Stimulated activated CD4-positive, alpha-beta T cell treated with anti-CD3 and anti-CD28 coated beads, Interleukin-1b, Interleukin-23, amount 100 ng/mL, for 48 hours (primary cell): ENCODE measurements around the gene MLIP.

Experiments used
- DNase-seq: peaks from one replicate; pipeline ENCODE4 v3.0.0-alpha.2; 2020

MLIP gene

DNA sequence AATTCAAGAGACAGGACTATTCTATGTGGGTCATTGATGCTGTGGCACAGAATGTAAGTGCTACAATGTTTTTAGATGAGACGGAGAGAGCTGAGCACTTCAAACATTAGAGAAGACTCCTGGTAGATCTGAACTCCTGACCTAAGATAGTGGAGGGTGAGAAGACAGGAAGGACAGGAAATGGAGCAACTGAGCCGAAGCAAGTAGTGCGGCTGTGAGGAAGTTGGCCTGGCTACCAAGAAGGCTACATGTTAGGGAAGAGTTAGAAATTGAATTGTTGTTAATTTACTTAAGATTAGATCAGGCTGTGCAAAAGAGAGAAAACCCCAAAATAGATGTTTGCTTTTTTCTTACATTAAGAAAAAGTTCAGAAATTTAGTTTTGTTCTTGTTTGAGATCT lies 14.4 kb upstream of the MLIP start:
- no peak for DNase-seq

DNA sequence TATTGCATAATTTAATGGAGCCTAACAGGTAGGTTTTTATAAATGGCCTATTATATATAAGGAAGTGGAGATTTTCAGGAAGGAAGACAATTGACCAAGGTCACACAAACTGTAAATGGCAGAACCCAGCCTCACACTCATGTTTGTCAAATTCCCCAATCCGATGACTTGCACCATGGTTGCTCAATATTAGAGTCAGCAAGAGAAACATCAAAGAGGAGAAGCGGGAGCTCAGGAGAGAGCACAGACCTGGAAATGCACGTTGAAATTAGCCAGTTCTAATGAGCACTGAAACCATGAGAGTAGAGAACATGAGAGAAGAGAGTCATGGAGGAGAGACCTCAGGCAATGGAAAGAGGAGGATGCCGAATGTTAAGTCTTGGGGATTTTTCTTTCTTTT lies 13.5 kb upstream of the MLIP start:
- no peak for DNase-seq

DNA sequence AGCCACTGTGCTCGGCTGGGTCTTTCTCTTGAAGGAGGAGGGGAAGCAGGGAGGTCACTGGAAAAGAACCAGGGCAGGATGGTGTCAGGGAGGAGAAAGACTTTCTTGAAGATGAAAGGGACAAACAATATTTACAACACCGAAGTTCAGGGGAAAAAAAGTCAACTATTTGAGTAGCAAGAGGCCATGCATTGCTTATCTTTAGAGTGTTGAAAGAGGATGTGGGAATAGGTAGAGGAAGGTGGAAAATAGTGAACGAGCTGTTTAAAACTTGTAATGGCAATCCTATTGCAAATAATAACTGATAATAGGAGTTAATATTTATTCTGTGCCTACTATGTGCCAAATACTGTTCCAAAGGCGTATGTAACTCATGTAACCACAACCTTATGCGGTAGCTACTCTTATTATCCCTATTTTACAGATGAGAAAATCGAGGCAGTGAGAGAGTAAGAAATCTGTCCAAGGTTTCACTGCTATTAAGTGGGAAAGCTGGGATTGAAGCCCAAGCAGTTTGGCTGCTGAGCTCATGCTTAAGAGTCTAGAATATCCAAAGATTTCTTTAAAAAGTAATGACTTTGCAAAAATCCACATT lies 12.7 kb upstream of the MLIP start:
- no peak for DNase-seq

DNA sequence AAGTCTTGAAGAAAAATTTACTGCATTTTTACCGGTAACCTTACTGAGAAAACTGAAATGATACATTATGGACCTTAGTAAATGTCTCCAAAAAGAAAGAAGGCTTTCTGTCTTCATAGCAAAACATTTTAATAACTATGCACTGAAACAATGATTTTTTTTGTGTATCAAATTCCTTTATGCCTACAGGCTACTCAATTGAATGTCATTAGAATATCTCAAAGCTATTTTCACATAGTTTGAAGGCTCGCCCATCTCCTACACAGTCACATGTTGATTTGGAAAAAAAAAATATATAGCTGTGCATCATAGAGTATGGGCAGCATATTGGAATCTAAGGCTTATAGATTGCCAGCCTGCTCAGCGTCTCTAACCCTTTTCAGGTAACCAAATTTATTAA lies 12.0 kb upstream of the MLIP start:
- DNase-seq: no peak

DNA sequence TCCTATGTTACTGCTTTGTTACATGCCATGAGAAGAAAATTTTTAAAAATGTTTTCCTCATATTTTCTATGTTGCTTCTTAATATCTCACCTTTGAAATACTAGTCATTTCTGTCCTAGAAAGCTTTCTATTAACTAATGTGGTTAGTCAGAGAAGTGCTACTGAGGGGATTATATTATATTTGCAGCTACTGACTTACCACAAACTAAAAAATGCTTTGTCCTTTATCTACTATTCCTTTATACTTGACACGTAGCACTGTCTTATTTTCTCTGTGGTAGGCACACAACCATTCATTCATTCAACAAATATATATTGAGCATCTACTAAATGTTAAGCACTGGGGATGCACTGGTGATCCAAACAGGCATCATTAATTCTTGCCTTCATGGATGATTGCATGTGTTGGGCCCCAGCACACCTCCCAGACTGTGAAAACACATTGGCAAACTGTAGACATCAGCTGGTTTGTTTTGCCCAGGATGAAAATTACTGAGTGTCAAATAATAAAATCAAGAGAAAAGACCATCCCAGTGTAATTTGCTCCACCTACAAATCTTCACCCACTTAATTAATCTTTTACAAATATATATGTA lies 10.7 kb upstream of the MLIP start:
- DNase-seq: no peak

DNA sequence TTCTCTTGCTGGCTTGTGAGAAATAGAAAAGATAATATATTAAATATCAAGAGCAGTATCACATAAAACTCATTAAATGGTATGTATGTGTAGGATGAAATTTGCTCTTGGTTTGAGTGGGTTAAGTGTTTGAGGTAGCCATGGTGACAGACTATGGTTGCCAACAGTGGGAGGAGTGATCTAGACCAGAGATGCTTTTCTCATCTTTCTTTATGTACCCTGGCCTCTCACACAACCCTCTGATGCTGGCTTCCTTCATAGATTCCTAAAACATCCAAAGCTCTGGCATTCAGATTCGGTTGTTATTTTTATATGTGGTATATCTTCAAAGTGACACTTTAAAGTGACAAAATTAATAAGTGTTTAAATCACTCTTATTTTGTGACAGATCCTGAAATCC lies 9.0 kb upstream of the MLIP start:
- no peak for DNase-seq

DNA sequence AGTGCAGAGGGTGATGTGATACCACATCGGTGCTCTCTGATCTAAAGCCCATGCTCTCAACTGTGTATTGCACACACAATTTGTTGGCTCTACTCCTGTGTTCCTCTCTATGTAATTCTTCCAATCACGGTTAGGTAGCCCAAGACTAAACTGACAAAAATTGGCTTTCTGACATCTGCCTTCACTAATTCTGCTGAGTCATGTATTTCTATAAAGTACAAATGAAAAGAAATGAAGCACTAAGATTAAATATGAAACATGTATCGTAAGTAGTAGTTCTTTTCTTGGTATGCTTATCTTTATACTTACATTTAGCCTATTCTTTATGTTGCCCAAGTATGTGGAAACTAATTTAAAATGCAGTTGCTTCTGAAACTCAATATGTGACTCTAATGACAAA lies 7.7 kb upstream of the MLIP start:
- DNase-seq: no peak

DNA sequence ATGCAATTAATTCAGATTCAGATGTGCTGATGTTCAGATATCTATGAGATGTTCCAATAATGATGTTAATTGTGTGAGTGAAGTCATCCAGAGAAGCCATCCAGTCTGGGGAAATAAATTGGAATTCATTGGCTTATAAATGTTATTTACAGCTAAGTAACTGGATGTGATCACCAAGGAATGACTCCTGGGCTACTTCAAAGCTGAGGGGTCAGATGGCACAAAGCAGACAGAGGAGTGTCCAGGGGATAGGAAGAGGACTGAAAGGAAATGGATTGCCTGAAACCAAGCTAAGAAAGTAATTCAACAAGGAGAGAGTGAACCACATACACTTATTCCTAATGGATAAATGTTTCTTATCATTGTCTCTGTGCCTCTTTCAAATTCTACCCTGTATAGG lies 4.5 kb upstream of the MLIP start:
- DNase-seq: no peak

DNA sequence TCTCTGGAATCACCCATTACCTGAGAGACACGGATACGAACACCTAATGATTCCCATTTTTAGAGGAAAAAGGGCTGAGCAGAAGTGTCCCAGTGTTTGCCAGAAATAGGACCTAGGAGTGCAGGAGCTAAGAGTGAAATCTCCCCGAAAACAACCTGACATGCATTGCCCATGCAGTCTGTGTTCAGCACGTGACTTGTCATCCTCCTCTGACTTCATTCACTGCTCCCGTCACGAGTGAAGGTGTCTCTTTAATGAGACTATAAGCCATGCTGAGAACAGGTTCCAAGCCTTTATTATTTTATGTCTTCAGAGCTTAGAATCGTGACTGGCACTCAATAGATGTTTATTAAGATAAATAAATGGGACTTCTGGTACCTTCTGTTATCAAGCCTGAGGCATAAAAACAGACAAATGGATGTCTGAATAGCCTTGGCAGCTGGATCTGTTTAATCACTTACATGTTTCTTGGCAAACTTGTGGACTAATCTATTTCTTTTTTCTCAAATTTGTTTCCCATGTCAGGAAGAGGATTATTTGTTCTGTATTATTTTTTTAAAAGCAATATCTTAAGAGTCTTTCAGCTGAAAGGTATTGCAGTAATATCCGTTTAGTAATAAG lies 3.7 kb upstream of the MLIP start:
- no peak for DNase-seq

DNA sequence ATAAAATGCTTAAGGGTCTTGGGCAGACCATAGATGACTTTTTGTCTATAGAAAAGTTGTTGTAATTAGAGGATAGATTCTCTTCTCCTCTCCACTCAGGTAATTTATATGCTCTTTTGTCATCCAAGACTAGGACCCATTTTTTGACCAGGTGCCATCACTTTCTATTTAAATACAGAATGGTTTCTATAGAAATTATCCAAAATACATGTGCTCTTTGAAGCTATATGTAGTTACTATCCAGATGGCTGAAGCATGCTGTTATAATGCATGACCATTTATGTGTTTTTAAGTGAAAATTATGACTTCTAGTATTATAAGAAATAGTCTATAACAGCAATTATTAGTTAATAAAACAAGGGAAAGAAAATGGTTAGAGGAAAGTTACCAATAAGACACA lies 3.0 kb upstream of the MLIP start:
- DNase-seq: no peak

DNA sequence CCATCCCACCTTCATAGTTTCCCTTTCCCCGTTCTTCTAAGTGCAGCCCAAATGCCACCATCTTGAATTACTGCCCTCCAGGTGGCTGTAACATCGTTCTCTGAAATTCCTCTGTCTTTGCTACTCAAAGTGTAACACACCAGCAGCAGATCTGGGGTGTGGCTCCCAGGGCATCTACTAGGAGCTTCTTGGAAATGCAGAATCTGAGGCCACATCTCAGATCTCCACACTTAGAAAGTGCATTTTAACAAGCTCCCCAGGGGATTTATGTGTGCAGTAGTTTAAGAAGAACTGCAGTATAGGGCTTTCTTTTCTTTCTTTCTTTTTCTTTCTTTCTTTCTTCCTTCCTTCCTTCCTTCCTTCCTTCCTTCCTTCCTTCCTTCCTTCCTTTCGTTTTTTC lies 1.7 kb upstream of the MLIP start:
- no peak for DNase-seq

DNA sequence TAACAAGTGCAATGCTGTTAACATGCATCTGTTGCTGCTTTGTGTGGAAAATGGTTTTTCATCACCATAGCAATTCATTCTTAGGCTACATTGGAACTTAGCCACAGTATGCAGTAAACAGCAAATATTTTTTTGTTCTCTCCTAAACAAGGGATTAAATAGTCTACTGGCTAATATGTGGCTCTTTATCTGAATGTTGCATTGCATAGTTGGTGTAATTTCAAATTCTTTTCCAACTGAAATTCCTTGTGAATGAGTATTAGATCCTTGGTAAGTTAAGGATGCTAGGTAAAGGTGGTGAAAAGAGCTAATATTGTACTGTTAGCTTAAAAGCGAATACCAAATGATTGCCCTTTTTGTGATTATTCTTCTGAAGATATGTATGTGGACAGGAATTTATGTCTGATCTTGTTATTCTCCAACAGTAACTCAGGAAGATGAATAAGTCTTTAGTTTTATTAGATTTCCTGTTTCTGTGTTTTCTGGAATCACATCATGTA lies 958 bp downstream of the MLIP start:
- DNase-seq: no peak

DNA sequence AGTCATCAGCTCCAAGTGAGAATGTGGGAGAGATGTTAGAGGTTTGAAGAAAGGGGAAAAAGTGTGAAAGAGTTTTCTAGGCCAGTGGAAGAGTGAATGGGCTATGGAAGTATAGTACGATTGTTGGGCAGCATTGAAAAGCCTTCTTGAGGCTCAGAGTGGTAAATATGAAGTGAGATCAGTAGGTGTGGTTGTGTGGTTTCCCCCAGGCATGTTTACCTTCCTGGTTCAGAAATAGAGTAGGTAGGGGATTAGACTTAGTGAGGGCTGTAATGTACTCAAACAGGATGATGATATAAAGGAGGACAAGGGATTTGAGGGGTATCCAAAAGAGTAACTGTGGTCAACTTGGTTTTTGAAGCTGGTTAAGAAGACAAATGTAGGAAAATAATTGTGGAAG lies 3.7 kb downstream of the MLIP start:
- DNase-seq: no peak

DNA sequence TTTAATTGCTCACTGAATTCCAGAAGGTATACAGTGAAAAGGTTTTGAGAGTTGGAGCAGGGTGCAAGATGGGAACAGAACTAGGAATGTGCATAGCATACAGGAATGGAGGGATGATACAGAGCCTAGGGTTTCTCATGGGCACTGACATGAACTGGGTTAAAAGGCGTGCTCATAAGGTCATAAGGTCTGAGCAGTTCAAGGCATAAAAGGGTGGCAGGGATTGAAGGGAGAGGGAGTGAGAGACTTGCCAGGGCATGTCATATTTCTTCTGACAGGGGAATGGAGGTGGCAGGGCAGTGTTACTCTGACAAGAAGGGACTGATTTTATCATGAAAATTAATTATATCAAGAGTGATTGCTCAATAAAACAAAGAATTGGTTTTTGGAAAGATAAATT lies 4.7 kb downstream of the MLIP start:
- no peak for DNase-seq

DNA sequence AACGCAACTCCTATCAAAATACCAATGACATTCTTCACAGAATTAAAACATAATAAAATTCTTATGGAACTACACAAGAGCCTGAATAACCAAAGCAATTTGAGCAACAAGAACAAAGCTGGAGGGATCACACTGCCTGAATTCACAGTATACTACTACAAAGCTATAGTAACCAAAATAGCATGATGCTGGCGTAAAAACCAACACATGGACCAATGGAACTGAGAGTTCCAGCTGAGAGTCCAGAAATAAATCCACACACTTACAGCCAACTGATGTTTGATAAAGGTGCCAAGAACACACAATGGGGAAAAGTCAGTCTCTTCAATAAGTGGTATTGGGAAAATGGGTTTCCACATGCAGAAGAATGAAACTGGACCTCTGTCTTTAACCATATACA lies 6.9 kb downstream of the MLIP start:
- DNase-seq: no peak

DNA sequence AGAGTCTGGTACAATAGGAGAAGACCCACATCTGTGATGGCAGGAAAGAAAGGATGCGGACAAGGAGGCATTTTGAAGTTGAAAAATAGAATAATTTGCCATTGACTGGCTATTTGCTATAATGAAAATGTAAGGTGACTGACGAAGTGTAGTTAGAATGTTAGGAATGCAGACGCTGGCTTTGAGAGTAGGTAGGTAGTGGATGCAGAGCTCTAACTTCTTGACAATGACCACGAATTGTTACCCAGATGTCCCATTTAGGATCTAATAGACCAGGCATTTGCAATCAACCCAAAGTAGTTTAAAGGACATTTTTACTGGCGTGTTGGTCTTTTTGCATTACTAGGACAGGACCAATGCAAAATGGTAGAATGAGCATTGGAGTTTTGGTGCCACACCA lies 14.2 kb downstream of the MLIP start:
- DNase-seq: no peak

DNA sequence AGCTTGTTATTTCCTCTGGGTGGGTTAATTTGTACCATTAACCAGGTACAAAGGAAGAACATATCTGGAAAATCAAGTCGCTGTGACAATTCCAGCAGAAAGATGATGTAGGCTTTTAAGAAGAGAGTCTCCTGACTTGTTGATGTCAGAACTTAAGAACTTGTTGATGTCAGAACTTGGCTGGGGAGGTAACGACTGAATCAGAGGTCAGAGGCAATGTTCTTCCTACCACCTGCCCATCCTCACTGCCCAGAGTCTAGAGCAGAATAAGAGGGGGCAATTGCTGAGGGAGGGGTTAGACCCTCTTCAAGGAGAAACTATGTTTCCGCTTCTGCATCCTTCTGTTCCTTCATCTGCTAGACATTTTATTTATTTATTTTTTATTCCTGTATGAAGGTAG lies 18.9 kb downstream of the MLIP start:
- DNase-seq: no peak

DNA sequence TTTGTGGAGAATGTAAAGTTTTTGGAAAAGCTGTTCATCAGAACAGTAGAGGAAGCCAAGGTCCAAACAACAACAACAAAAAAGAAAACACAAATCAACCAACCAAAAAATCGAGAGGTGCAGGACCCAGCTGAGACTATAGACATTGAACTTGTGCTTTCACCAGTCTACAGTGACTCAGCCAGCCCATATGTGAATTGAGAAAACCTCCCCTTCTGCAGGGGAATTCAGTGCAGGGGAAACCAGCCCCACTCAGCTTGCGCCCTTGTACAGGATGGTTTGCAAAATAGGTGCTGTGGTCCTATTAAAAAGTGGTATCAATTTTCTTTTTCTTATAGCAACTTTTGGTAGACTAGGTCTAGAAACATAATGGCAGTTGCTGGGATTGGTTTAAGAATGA lies 21.3 kb downstream of the MLIP start:
- no peak for DNase-seq

DNA sequence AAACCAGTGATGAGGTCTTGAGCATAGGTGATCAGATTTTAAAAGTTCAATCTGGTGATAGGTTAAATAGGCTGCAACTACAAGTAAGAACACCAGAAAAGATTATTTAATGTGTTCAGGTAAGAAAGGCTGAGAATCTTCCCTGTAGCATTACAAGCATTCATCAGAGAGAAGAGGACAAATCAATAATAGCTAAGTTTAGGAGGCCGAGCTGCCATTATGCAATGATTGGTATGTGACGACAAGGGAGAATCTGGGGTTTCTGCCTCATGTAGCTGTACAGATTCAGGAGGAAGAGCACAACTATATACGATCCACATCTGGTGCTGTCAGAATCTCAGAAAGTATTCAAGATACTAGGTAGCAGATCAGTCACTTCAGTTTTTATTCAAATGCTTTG lies 21.9 kb downstream of the MLIP start:
- DNase-seq: no peak

DNA sequence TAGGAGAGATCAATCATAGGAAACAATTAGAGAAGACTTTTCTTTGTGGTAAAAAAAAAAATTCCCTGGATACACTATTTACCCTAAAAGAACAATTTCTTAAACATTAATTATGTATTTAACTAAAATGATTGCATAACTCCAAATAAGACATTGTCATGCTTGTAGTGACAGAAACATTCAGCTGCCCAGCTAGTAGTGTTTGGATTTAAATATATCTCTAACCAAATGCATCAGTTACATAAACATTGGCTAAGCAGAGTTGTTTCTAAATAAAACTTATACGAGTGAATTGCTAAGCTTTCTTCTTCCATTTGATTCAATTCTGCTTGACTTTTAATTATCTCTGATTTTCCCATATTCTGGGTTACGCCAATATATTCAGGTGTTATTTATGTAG lies 23.7 kb downstream of the MLIP start:
- DNase-seq: no peak

DNA sequence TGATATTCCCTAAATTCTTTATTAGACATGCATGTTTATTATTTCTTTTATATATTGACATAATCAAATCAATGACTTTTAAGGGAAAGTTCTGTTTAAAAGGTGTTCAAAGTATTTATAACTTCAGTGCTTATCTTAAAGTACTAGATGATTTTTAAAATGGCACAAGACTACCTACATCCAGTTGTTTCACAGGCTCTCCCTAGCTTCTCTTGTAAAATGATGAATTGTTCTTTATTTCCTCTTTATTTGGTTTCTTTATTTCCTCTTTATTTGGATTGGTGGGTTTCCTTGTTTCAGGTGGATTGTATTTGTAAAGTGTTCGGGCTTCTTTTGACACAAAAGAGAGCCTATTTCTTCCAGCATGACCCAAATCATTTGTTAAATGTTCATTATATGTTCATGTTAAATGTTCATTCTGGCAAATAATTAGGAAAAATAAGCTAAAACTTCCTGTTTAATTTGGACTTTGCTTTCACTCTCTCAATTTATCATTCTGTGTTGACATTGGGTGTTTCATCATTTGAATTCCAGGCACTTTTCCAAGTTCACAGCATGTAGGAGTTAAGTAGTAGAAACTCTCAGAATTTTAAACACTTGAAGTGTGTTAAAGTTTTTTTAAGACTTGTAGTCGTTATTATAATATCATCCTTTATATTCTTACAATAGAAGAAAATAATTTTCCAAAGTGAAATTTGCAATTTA lies 24.6 kb downstream of the MLIP start:
- no peak for DNase-seq

DNA sequence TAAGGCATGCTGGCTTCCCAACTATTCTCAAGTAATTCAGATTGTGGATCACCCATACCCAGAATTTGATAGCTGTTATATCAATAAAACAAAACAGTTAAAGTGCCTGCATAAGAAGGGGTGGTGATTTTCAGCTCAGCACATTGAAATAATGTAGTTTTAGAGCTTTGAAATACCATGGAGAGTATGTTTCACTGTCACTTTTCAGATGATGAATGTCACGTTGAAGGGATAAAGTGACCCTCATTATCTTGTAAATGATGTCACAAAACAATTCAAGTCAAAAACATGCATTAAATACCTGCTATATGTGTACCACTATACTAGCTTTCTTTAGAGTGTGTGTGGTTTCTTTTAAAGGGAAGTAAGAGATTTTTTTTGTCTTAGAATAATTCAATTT lies 27.6 kb downstream of the MLIP start:
- DNase-seq: no peak

DNA sequence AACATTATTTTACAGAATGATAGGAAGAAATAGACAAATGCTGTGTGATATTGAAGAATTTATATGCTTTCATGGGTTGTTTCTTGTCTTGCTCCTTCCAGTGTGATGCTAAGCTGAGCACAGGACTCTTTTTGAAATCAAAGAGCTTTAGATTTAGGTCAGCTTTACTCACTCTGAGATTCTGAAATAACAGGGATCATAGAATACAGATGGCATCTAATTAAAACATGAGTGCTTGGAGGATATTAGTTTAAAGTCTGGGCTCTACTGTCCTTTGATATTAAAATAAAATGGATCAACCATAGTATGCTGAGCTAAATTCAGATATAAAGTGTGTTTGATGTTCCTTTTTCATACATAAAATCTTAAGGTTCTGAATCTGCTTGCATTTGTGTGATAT lies 29.6 kb downstream of the MLIP start:
- DNase-seq: no peak

DNA sequence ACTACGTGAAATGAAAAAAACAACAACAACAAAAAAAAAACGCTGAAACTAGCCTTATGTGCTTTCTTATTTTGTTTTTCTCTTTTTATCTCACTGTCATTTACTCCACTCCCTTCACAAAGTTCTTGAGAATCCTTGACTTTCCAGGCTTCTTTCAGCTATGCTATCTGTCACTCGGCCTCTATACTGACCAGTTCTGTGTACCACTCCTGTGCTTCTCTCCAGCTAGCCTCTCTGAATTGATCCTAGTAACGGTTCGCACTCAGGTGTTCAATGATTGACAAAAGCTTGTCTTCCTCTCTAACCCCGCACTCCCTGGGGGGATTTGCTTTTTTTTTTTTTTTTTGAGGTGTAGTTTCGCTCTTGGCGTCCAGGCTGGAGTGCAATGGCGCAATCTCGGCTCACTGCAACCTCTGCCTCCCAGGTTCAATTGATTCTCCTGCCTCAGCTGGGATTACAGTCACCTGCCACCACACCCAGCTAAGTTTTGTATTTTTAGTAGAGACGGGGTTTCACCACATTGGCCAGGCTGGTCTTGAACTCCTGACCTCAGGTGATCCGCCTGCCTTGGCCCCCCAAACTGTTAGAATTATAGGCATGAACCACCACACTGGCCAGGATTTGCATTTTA lies 31.8 kb downstream of the MLIP start:
- no peak for DNase-seq
